ENCODE measurements around the gene NLGN2. TPM values are rescaled to one million over a fixed set of nuclear protein-coding genes. Genes with fewer than 3 reads are reported as not detected.
A peak's percentile ranks its signal among the peaks of the same experiment; 100 is the strongest.

Gene NLGN2
- total RNA-seq, 1 donor from 2014 or later = 9.3 TPM

DNA sequence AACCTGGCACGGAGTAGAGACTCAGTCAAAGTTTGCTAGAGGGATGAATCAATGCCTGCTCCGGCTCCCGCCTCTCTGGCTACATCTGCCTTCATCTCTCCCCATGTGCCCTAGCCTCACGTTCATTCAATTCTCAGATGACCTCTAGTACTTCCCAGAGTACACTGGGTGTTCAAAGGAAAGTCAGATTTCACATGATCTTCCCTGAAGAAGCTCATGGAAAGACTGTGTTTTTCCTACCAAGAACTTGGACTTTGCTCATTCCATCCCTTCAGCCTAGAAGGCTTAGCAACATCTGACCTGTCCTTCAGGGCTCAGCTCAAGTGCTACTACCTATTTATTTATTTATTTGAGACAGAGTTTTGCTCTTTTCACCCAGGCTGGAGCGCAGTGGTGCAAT is 37.8 kb upstream of the NLGN2 start:
- TF ChIP-seq, protein P1, sequence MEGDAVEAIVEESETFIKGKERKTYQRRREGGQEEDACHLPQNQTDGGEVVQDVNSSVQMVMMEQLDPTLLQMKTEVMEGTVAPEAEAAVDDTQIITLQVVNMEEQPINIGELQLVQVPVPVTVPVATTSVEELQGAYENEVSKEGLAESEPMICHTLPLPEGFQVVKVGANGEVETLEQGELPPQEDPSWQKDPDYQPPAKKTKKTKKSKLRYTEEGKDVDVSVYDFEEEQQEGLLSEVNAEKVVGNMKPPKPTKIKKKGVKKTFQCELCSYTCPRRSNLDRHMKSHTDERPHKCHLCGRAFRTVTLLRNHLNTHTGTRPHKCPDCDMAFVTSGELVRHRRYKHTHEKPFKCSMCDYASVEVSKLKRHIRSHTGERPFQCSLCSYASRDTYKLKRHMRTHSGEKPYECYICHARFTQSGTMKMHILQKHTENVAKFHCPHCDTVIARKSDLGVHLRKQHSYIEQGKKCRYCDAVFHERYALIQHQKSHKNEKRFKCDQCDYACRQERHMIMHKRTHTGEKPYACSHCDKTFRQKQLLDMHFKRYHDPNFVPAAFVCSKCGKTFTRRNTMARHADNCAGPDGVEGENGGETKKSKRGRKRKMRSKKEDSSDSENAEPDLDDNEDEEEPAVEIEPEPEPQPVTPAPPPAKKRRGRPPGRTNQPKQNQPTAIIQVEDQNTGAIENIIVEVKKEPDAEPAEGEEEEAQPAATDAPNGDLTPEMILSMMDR (IDR thresholded peaks at IDR 0.05; ENCODE audit: borderline replicate concordance) = no peak
- Histone ChIP-seq H3K9me3 (replicated peaks) (no peaks in the 10 kb centered on the region), H3K27me3 (ENCODE audit: low read depth) (peaks cover 21% of the 10 kb centered on the region), H3K4me3 (no peak overlapping the region), H3K27ac (replicated peaks) (no peak overlapping the region), H3K4me1 (no peaks in the 10 kb centered on the region), H3K36me3 (no peaks in the 10 kb centered on the region)
- no peak for DNase-seq
- intact Hi-C loops (cut with micrococcal nuclease) = no loop called here

DNA sequence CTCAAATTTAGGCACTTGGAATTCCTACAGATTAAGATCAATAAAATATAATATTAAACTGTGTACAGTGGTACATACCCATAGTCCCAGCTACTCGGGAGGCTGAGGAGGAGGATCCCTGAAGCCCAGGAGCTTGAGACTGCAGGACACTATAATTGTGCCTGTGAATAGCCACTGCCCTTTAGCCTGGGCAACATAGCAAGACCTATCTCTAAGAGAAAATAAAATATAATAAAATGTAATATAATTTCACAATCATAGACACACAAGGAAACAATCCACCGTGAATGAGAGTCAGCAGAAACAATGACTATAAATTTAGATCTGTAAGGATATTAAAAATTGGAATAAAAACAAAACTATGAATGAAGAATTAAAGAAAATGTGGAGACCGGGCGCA is 36.8 kb upstream of the NLGN2 start:
- TF ChIP-seq, protein P1 (IDR thresholded peaks at IDR 0.05; ENCODE audit: borderline replicate concordance) = no peak
- intact Hi-C loops (cut with micrococcal nuclease) = no loop called here
- no peaks in the 10 kb centered on the region for H3K4me1 ChIP-seq

DNA sequence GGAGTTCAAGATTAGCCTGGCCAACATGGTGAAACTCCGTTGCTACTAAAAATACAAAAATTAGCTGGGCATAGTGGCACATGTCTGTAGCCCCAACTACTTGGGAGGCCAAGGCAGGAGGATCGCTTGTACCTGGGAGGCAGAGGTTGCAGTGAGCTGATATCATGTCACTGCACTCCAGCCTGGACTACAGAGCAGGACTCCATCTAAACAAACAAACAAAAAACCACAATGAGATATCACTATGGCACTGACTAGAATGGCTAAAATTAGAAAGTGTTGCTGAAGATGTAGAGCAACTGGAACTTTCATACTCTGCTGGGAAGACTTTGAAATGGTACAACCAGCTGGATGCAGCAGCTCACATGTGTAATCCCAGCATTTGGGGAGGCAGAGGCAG is 33.3 kb upstream of the NLGN2 start:
- no peaks in the 10 kb centered on the region for H3K9me3 ChIP-seq (replicated peaks)
- no peak overlapping the region for H3K4me3 ChIP-seq
- no peaks in the 10 kb centered on the region for H3K4me1 ChIP-seq
- peaks cover 12% of the 10 kb centered on the region for H3K27me3 ChIP-seq (ENCODE audit: low read depth)
- H3K36me3 ChIP-seq = no peaks in the 10 kb centered on the region
- no peak for DNase-seq
- no peak overlapping the region for H3K27ac ChIP-seq (replicated peaks)
- intact Hi-C loops (cut with micrococcal nuclease) = no loop called here
- TF ChIP-seq, protein P1 (IDR thresholded peaks at IDR 0.05; ENCODE audit: borderline replicate concordance) = no peak

More for the DNA sequence above, 36.8 kb upstream of the NLGN2 start:
- no peaks in the 10 kb centered on the region for H3K36me3 ChIP-seq
- H3K9me3 ChIP-seq (replicated peaks) = no peaks in the 10 kb centered on the region
- H3K27ac ChIP-seq (replicated peaks) = no peak overlapping the region
- no peak overlapping the region for H3K4me3 ChIP-seq
- peaks cover 21% of the 10 kb centered on the region for H3K27me3 ChIP-seq (ENCODE audit: low read depth)
- DNase-seq = no peak

DNA sequence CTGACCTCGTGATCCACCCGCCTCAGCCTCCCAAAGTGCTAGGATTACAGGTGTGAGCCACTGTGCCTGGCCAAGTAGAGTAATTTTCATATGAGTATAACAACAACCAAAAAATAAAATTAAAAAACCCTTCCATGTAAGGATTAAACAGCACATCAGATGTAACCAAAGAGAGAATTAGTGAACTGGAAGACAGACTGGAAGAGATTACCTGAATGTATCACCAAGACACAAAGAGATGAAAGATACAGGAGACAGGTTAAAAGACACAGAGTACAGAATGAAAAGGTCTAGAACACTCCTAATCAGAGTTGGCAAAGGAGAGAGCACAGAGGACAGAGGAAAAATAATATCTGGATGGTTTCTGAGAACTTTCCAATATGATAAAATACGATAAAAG is 28.5 kb upstream of the NLGN2 start:
- TF ChIP-seq, protein P1 (IDR thresholded peaks at IDR 0.05; ENCODE audit: borderline replicate concordance) = no peak
- no peak for DNase-seq
- peaks cover 32% of the 10 kb centered on the region for H3K4me1 ChIP-seq
- no peak overlapping the region for H3K27ac ChIP-seq (replicated peaks)
- no peaks in the 10 kb centered on the region for H3K36me3 ChIP-seq
- H3K27me3 ChIP-seq (ENCODE audit: low read depth) = peaks cover 20% of the 10 kb centered on the region
- H3K9me3 ChIP-seq (replicated peaks) = no peaks in the 10 kb centered on the region
- H3K4me3 ChIP-seq = no peak overlapping the region
- intact Hi-C loops (cut with micrococcal nuclease) = no loop called here

DNA sequence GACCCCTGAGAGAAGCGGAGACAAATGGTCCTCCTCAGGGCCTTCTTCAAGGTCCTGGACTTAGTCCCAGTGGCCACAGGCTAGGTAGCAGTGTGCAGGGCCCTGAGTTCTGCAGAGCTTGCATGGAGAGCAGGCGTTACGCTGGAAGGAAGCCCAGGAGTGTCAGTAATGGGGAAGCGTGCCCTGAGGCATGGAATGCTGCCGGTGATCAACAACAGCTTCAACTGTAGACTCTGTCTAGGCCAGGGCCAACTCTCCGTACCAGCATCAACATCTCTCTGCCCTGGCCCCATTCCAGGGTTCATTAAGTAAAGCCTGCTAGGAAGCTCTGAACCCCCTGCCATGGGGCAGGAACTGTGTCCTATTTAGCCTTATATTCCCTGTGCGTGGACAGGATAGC is 27.3 kb upstream of the NLGN2 start:
- H3K27me3 ChIP-seq (ENCODE audit: low read depth) = peaks cover 20% of the 10 kb centered on the region
- intact Hi-C loops (cut with micrococcal nuclease) = no loop called here
- H3K4me1 ChIP-seq = peaks cover 35% of the 10 kb centered on the region
- TF ChIP-seq, protein P1 (IDR thresholded peaks at IDR 0.05; ENCODE audit: borderline replicate concordance) = peak; percentile 15
- DNase-seq = peak; percentile 63
- no peaks in the 10 kb centered on the region for H3K36me3 ChIP-seq
- H3K4me3 ChIP-seq = peak overlapping the region; percentile 63
- H3K9me3 ChIP-seq (replicated peaks) = no peaks in the 10 kb centered on the region
- peak overlapping the region; percentile 65 for H3K27ac ChIP-seq (replicated peaks)

Data from left ventricle myocardium inferior (tissue), 1 donor.